Activated naive CD4-positive, alpha-beta T cell treated with anti-CD3 and anti-CD28 coated beads for 36 hours (primary cell): Measurements from ENCODE around the gene RHAG. TPM values are rescaled to one million over a fixed set of nuclear protein-coding genes. Genes with fewer than 3 reads are reported as not detected.
"Not testable (repeated sequence)": the region's sequence is repeated elsewhere in the genome, so short reads cannot be mapped to it uniquely, and the experiment has no call there.

Experiments used
- CTCF ChIA-PET: fragments of 350-600 bp; sonication (Branson Sonifier 250); formaldehyde crosslinking; loops from one replicate; lab custom pipeline; 2021; ENCODE audit warnings: antibody characterized with exemption; lab: Charles Lee
- DNase-seq: peaks from one replicate; pipeline ENCODE4 v3.0.0-alpha.2; 2020
- H3K27ac Mint-ChIP-seq: one replicate; pipeline ENCODE4 v1.8.0; 2021; ENCODE audit warnings: mild to moderate bottlenecking, mixed read lengths
- H3K27me3 Mint-ChIP-seq: one replicate; pipeline ENCODE4 v1.8.0; 2021; ENCODE audit warnings: low read depth, mixed read lengths
- H3K36me3 Mint-ChIP-seq: one replicate; pipeline ENCODE4 v1.8.0; 2021; ENCODE audit warnings: low read depth, mixed read lengths
- H3K4me1 Mint-ChIP-seq: one replicate; pipeline ENCODE4 v1.8.0; 2021; ENCODE audit warnings: low read depth, mixed read lengths
- H3K4me3 Mint-ChIP-seq: one replicate; pipeline ENCODE4 v1.8.0; 2021; ENCODE audit warnings: mild to moderate bottlenecking, moderate library complexity, mixed read lengths
- H3K9me3 Mint-ChIP-seq: one replicate; pipeline ENCODE4 v1.8.0; 2021; ENCODE audit warnings: mixed read lengths
- intact Hi-C: fragments of 100-400 bp; cut with micrococcal nuclease; formaldehyde crosslinking; loops from one replicate; pipeline ENCODE4 v1.15.1; 2023
- total RNA-seq, 2 experiments: library from RNA; stranded (reverse); gene quantifications; one replicate each; pipeline ENCODE4 v1.2.3, GENCODE V29; 2021

Gene RHAG
- not detected for total RNA-seq

DNA sequence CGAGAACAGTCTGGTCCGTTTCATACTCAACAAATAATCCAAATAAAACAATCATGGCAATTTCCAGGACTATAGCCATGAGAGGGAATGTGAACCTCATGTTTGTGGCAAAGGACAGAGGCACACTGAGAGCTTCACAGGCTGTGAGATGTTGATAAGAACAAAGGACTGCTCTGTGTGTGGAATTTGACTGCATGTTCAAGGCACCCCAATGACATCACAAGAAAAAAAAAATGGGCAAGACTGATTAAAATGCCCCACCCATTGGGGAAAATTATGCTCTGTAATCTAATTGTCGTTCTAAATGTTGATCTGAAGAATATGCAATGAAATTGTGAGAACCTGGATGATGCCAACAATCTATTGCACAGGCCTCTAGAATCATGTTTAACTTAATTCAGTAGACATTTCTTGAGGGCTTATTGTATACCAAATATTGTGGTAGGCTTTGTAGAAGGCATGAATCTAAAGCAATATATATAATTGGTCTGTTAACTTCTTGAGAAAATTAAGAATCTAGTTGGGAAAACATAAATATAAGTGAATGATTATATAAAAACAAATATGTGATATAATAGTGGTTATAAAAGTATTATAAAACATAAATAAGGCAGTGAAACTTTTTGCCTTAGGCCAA is at the start of gene RHAG:
Gene RHAG (minus strand): TSS at position 127 of the 637 bp plus-strand sequence. CDS start 27 bp downstream, at position 100.
- CTCF ChIA-PET = no interaction called here
- intact Hi-C loops = no loop called here
- Mint-ChIP-seq H3K9me3 (no peaks in the 10 kb centered on the region), H3K27ac (no peak within 1 kb of the TSS), H3K36me3 (no peaks in the 10 kb centered on the region), H3K4me3 (no peak within 1 kb of the TSS), H3K4me1 (no peaks in the 10 kb centered on the region), H3K27me3 (peaks cover 3% of the 10 kb centered on the region)
- DNase-seq = no peak

GRCh38 chr6:49676671-49677281 is 40.1 kb upstream of the RHAG start:
- intact Hi-C loops = no loop called here
- no peaks in the 10 kb centered on the region for H3K27me3 Mint-ChIP-seq
- H3K4me3 Mint-ChIP-seq = no peak overlapping the region
- H3K36me3 Mint-ChIP-seq = no peaks in the 10 kb centered on the region
- DNase-seq = no peak
- no peak overlapping the region for H3K27ac Mint-ChIP-seq
- H3K9me3 Mint-ChIP-seq = peaks cover 5% of the 10 kb centered on the region
- CTCF ChIA-PET = no interaction called here
- no peaks in the 10 kb centered on the region for H3K4me1 Mint-ChIP-seq

DNA sequence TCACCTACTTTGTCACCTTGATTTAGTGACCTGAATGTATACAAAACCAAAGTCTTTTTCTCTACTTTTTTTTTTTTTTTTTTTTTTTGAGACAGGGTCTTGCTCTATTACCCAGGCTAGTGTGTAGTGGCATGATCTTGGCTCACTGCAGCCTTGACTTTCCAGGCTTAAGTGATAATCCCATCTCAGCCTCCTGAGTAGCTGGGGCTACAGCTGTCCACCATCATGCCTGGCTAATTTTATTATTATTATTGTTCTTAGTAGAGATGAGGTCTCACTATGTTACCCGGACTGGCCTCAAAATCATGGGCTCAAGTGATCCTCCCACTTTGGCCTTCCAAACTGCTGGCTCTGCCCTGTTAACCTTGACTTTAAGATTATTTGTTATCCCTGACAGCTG is 39.2 kb upstream of the RHAG start:
- Mint-ChIP-seq H3K27ac (no peak overlapping the region), H3K36me3 (no peaks in the 10 kb centered on the region), H3K9me3 (peaks cover 7% of the 10 kb centered on the region), H3K4me3 (no peak overlapping the region), H3K4me1 (no peaks in the 10 kb centered on the region), H3K27me3 (no peaks in the 10 kb centered on the region)
- CTCF ChIA-PET = no interaction called here
- intact Hi-C loops = no loop called here
- DNase-seq = no peak

DNA sequence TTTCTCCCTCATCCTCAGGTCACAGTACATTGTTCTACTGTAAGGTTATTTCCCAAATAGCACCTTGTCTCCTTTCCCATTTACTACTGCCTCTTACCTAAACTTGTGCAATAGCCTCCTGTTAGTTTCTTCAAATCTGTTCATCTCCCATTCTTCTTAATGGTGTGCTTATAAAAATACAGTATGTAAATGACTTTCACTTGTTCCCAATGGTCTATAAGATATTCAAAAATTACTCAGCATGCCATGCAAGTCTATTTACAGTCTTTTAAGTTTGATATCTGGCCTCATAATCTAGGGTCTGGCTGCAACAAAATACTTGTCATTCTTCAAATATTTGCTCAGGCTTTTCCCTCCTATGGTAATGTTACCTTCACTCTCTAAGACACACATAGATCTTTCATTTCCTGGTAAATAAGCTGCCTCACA is 31.5 kb upstream of the RHAG start:
- Mint-ChIP-seq H3K4me1 (no peaks in the 10 kb centered on the region), H3K36me3 (no peaks in the 10 kb centered on the region), H3K9me3 (peaks cover 7% of the 10 kb centered on the region), H3K27ac (no peak overlapping the region), H3K4me3 (no peak overlapping the region), H3K27me3 (no peaks in the 10 kb centered on the region)
- no peak for DNase-seq
- intact Hi-C loops = no loop called here
- CTCF ChIA-PET = no interaction called here

GRCh38 chr6:49666930-49667757 is 30.5 kb upstream of the RHAG start:
- Mint-ChIP-seq H3K27ac (no peak overlapping the region), H3K4me3 (no peak overlapping the region), H3K27me3 (no peaks in the 10 kb centered on the region), H3K36me3 (no peaks in the 10 kb centered on the region), H3K9me3 (peaks cover 6% of the 10 kb centered on the region), H3K4me1 (no peaks in the 10 kb centered on the region)
- CTCF ChIA-PET = interaction anchor here (0.6 kb wide), 1 partner anchor 12 kb away, joined by 4 read pairs; no protein-coding TSS in a partner anchor
- no peak for DNase-seq
- intact Hi-C loops = no loop called here

GRCh38 chr6:49666480-49666879 is 29.8 kb upstream of the RHAG start:
- no peak for DNase-seq
- Mint-ChIP-seq H3K27ac (no peak overlapping the region), H3K4me3 (no peak overlapping the region), H3K9me3 (peaks cover 2% of the 10 kb centered on the region), H3K4me1 (no peaks in the 10 kb centered on the region), H3K27me3 (no peaks in the 10 kb centered on the region), H3K36me3 (no peaks in the 10 kb centered on the region)
- CTCF ChIA-PET = no interaction called here
- intact Hi-C loops = no loop called here

DNA sequence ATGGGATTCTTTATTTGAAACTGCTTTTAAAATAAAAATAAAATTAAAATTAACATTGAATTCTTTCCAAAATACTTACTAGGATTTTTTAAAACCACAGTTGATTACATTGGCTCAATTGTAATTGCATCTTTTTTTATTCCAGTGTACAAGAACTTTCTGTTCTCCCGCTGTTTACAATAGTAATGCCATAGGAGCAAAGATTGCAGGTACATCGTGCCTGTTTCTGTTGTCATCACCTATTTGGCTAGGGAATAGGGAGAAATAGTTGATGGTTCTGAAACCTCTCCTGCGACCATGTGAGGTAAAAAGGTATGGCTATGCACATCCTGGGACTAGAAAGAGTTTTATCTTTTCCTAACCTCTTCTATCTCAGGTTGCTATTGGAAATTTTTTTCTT is 28.2 kb upstream of the RHAG start:
- Mint-ChIP-seq H3K27ac (no peak overlapping the region), H3K36me3 (no peaks in the 10 kb centered on the region), H3K27me3 (no peaks in the 10 kb centered on the region), H3K4me3 (no peak overlapping the region), H3K9me3 (no peaks in the 10 kb centered on the region), H3K4me1 (no peaks in the 10 kb centered on the region)
- CTCF ChIA-PET = interaction anchor here (0.7 kb wide), 1 partner anchor 58 kb away, joined by 3 read pairs; no protein-coding TSS in a partner anchor
- DNase-seq = no peak
- intact Hi-C loops = no loop called here

- H3K27ac Mint-ChIP-seq, DNase-seq, H3K4me1 Mint-ChIP-seq, CTCF ChIA-PET, H3K9me3 Mint-ChIP-seq, H3K36me3 Mint-ChIP-seq, H3K4me3 Mint-ChIP-seq, H3K27me3 Mint-ChIP-seq, intact Hi-C loops: not testable (repeated sequence)
Observed at GRCh38 chr6:49664054-49664453, 27.4 kb upstream of the RHAG start.

DNA sequence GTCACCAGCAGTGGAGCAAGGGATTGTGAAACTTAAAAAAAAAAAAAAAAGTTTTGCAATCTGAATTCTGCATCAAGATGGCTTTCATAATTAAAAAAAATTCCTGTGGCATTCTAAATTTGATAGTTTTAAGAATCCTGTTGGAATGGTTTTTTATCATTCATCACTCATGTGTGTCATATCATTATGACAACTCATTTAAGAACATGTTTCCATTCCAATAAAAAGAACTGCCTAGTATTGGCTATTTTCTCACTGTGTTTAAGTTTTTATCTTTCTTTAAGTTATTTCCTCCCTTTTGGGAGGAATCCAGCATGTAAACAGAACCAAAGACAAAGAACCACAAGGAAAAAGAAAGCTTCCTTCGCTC is 26.2 kb upstream of the RHAG start:
- intact Hi-C loops = no loop called here
- H3K36me3 Mint-ChIP-seq = no peaks in the 10 kb centered on the region
- H3K4me1 Mint-ChIP-seq = no peaks in the 10 kb centered on the region
- DNase-seq = no peak
- H3K27ac Mint-ChIP-seq = no peak overlapping the region
- CTCF ChIA-PET = no interaction called here
- H3K27me3 Mint-ChIP-seq = no peaks in the 10 kb centered on the region
- no peaks in the 10 kb centered on the region for H3K9me3 Mint-ChIP-seq
- H3K4me3 Mint-ChIP-seq = no peak overlapping the region

DNA sequence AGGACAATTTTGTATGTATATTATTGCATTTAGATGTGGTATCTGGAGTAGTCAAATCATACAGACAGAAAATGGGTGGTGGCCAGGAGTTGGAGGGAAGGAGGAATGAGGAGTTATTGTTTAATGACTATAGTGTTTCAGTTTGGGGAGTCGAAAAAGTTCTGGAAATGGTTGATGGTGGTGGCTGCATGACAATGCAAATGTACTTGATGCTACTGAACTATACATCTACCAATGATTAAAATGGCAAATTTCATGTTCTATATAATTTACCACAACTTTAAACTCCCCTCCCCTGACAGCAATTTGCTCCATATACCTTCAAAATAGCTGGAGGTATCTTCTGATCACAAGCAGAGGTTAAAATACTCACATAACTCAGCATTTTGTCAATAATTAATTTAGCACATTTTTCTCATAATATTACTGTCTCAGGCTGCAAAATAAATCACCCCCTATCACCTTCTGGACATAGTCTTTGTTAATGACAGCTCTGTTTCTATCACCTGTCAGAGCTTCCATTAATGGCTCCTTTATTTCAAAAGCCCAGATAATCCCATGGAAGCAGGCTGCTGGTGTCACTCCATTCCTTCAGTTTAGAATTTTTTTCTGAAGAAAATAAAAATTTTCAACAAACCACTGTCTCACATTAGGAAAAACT is 25.7 kb upstream of the RHAG start:
- H3K27me3 Mint-ChIP-seq = no peaks in the 10 kb centered on the region
- no peaks in the 10 kb centered on the region for H3K9me3 Mint-ChIP-seq
- no peak overlapping the region for H3K4me3 Mint-ChIP-seq
- H3K4me1 Mint-ChIP-seq = no peaks in the 10 kb centered on the region
- DNase-seq = no peak
- H3K27ac Mint-ChIP-seq = no peak overlapping the region
- H3K36me3 Mint-ChIP-seq = no peaks in the 10 kb centered on the region
- CTCF ChIA-PET = no interaction called here
- intact Hi-C loops = no loop called here

DNA sequence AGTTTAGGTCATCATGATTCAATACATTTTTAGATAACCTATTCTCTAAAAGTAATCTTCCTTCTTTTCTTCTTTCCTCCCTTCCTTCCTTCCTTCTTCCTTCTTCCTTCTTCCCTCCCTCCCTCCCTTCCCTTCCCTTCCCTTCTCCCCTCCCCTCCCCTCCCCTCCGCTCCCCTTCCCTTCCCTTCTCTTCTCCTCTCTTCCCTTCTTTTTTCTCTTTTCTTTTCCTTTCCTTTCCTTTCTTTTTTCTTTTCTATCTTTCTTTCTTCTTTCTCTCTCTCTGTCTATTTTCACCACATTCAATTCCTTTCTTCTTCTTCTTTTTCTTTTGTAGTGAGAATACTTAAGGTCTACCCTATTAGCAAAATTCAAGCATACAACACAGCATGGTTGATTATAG is 17.3 kb upstream of the RHAG start:
- Mint-ChIP-seq H3K4me3 (no peak overlapping the region), H3K27ac (no peak overlapping the region), H3K4me1 (no peaks in the 10 kb centered on the region), H3K27me3 (no peaks in the 10 kb centered on the region), H3K36me3 (no peaks in the 10 kb centered on the region), H3K9me3 (no peaks in the 10 kb centered on the region)
- DNase-seq = no peak
- CTCF ChIA-PET = no interaction called here
- intact Hi-C loops = no loop called here

DNA sequence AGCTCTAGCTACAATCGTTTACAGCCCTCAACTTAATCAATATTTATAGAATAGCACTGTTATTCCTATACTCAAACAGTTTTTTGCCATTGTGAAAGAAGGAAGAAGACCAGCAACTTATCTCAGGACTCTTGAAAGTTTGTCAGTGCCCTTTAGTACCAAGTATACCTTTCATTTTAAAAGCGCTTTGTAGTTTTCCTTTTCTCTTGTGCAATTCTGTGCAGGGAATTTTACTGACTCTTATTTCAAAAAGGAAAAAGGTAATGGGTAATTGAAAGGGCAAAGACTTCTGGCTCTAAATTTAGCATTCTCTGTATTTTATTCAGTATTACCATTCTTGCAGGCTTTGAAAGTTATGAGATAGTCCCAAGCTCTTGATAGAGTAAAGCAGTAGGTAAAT is 16.8 kb upstream of the RHAG start:
- H3K27ac Mint-ChIP-seq = no peak overlapping the region
- intact Hi-C loops = no loop called here
- CTCF ChIA-PET = no interaction called here
- H3K4me3 Mint-ChIP-seq = no peak overlapping the region
- no peaks in the 10 kb centered on the region for H3K4me1 Mint-ChIP-seq
- H3K27me3 Mint-ChIP-seq = no peaks in the 10 kb centered on the region
- DNase-seq = no peak
- no peaks in the 10 kb centered on the region for H3K36me3 Mint-ChIP-seq
- H3K9me3 Mint-ChIP-seq = no peaks in the 10 kb centered on the region
